WTC11 (cell line): ENCODE results near the gene PIGQ. TPM values are rescaled to one million over a fixed set of nuclear protein-coding genes. Genes with fewer than 3 reads are reported as not detected.

Experiments used
- ATAC-seq: fragments of 200-7000 bp; cut with Tn5 transposase; 2 replicates; pipeline ENCODE4 v1.10.0; 2021; ENCODE audit warnings: mild to moderate bottlenecking, moderate library complexity
- CTCF ChIA-PET: fragments of 300-600 bp; sonication (Branson Sonifier 250); formaldehyde crosslinking; loops from one replicate; lab custom pipeline; 2021; ENCODE audit warnings: antibody characterized with exemption; lab: Charles Lee
- POLR2A ChIA-PET: fragments of 350-600 bp; sonication (Branson Sonifier 250); formaldehyde crosslinking; loops from one replicate; lab custom pipeline; 2021; ENCODE audit warnings: antibody characterized with exemption; lab: Charles Lee
- DNase-seq: peaks from one replicate; pipeline ENCODE4 v3.0.0; 2021; ENCODE audit warnings: low spot score
- H3K27ac Mint-ChIP-seq: 2 replicates; pipeline ENCODE4 v1.8.0; 2021; ENCODE audit warnings: mixed read lengths
- H3K27me3 Mint-ChIP-seq: 2 replicates; pipeline ENCODE4 v1.8.0; 2021; ENCODE audit warnings: low read depth, mild to moderate bottlenecking, moderate library complexity, mixed read lengths
- H3K36me3 Mint-ChIP-seq: 2 replicates; pipeline ENCODE4 v1.8.0; 2021; ENCODE audit warnings: mixed read lengths
- H3K4me1 Mint-ChIP-seq: 2 replicates; pipeline ENCODE4 v1.8.0; 2022; ENCODE audit warnings: mixed read lengths
- H3K4me3 Mint-ChIP-seq: 2 replicates; pipeline ENCODE4 v1.8.0; 2021; ENCODE audit warnings: mild to moderate bottlenecking, moderate library complexity, mixed read lengths
- H3K9me3 Mint-ChIP-seq: 2 replicates; pipeline ENCODE4 v1.8.0; 2021; ENCODE audit warnings: mixed read lengths
- ATF2 ChIP-seq: sonication (generic); formaldehyde crosslinking; IDR thresholded peaks from 2 replicates; pipeline ENCODE4 v1.8.1; 2022; ENCODE audit warnings: low read depth, missing genetic modification reagents, borderline replicate concordance
- CREB1 ChIP-seq: sonication (generic); formaldehyde crosslinking; IDR thresholded peaks from 2 replicates; pipeline ENCODE4 v1.8.0; 2023; ENCODE audit warnings: mild to moderate bottlenecking, missing genetic modification reagents
- CTCF ChIP-seq: fragments of 200-600 bp; IDR thresholded peaks from 2 replicates; pipeline ENCODE4 v1.8.0; 2022; ENCODE audit warnings: antibody characterized with exemption
- E2F5 ChIP-seq: sonication (generic); formaldehyde crosslinking; IDR thresholded peaks from 2 replicates; pipeline ENCODE4 v1.8.1; 2022; ENCODE audit warnings: mild to moderate bottlenecking, moderate library complexity, missing genetic modification reagents
- GTF2I ChIP-seq: fragments of 250-450 bp; sonication (Bioruptor Pico); conservative IDR thresholded peaks from 2 replicates; pipeline ENCODE4 v1.4.0; 2021; ENCODE audit warnings: mild to moderate bottlenecking
- RELA ChIP-seq: sonication (generic); formaldehyde crosslinking; IDR thresholded peaks from 2 replicates; pipeline ENCODE4 v1.8.1; 2022; ENCODE audit warnings: missing genetic modification reagents, mild to moderate bottlenecking, borderline replicate concordance
- TEAD4 ChIP-seq: sonication (generic); formaldehyde crosslinking; IDR thresholded peaks from 2 replicates; pipeline ENCODE4 v1.8.0; 2022; ENCODE audit warnings: mild to moderate bottlenecking, missing genetic modification reagents
- ZMAT4 ChIP-seq: fragments of 250-450 bp; sonication (Bioruptor Pico); IDR thresholded peaks from 2 replicates; pipeline ENCODE4 v1.9.0; 2021; ENCODE audit warnings: mild to moderate bottlenecking
- ZNF138 ChIP-seq: sonication (generic); formaldehyde crosslinking; conservative IDR thresholded peaks from 2 replicates; pipeline ENCODE4 v1.8.1; 2022; ENCODE audit warnings: mild to moderate bottlenecking, moderate library complexity, missing genetic modification reagents
- ZNF232 ChIP-seq: sonication (generic); formaldehyde crosslinking; IDR thresholded peaks from 2 replicates; pipeline ENCODE4 v1.8.0; 2022; ENCODE audit warnings: mild to moderate bottlenecking, missing genetic modification reagents
- ZNF281 ChIP-seq: sonication (generic); formaldehyde crosslinking; IDR thresholded peaks from 2 replicates; pipeline ENCODE4 v1.8.0; 2023; ENCODE audit warnings: mild to moderate bottlenecking, missing genetic modification reagents
- ZNF396 ChIP-seq: fragments of 250-450 bp; sonication (Bioruptor Pico); IDR thresholded peaks from 2 replicates; pipeline ENCODE4 v1.8.0; 2021; ENCODE audit warnings: mild to moderate bottlenecking, moderate library complexity, borderline replicate concordance
- ZNF532 ChIP-seq: fragments of 250-450 bp; sonication (Bioruptor Pico); IDR thresholded peaks from 2 replicates; pipeline ENCODE4 v1.9.0; 2021; ENCODE audit warnings: mild to moderate bottlenecking, borderline replicate concordance
- total RNA-seq: library from RNA; stranded (reverse); gene quantifications from 3 replicates; pipeline ENCODE4 v1.2.3, GENCODE V29; 2021

The PIGQ gene
- total RNA-seq, 1 experiment from 2014 or later = 63.7 TPM

GRCh38 chr16:530111-530817 is 39.5 kb upstream of the PIGQ start (continued):
- no peak for TF ChIP-seq ZNF532
- TF ChIP-seq, all 79 proteins: peak for 0

- no peaks in the 10 kb centered on the region for H3K9me3 Mint-ChIP-seq
- ATAC-seq = no peak
- H3K36me3 Mint-ChIP-seq = no peaks in the 10 kb centered on the region
- H3K27me3 Mint-ChIP-seq = no peaks in the 10 kb centered on the region
- ChIA-PET POLR2A (interaction anchor here (0.7 kb wide), 1 partner anchor 423 kb away, joined by 4 read pairs; no protein-coding TSS in a partner anchor), CTCF (interaction anchor here (0.6 to 1.8 kb wide), 3 partner anchors 11 to 51 kb away, joined by 3 to 6 read pairs (median 3); no protein-coding TSS in a partner anchor)
- no peak for DNase-seq
- H3K4me3 Mint-ChIP-seq = no peak overlapping the region
- H3K27ac Mint-ChIP-seq = no peak overlapping the region
- TF ChIP-seq ZNF396 (CRISPR knock-in tag) (no peak), ZMAT4 (CRISPR knock-in tag) (no peak), CREB1 (CRISPR knock-in tag) (no peak), ZNF232 (CRISPR knock-in tag) (no peak), ZNF138 (no peak), GTF2I (no peak), ZNF281 (CRISPR knock-in tag) (no peak), CTCF (no peak), TEAD4 (CRISPR knock-in tag) (no peak)
- peaks cover 12% of the 10 kb centered on the region for H3K4me1 Mint-ChIP-seq
Measured at GRCh38 chr16:531494-532125, 38.2 kb upstream of the PIGQ start.

- Mint-ChIP-seq H3K4me1 (peaks cover 10% of the 10 kb centered on the region), H3K36me3 (peaks cover 3% of the 10 kb centered on the region; the same call in 1 of the 2 replicates), H3K9me3 (no peaks in the 10 kb centered on the region), H3K27me3 (no peaks in the 10 kb centered on the region), H3K4me3 (no peak overlapping the region), H3K27ac (no peak overlapping the region)
- TF ChIP-seq CREB1 (CRISPR knock-in tag) (no peak), RELA (CRISPR knock-in tag) (no peak), E2F5 (CRISPR knock-in tag) (no peak), ATF2 (CRISPR knock-in tag) (no peak)
- DNase-seq (peak; percentile 52), ATAC-seq (peak; percentile 53)
- POLR2A ChIA-PET = interaction anchor here (0.6 to 1.0 kb wide), 2 partner anchors 181 to 481 kb away, joined by 3 to 4 read pairs; partner anchors contain the start of gene AXIN1
- CTCF ChIA-PET = interaction anchor here (0.6 to 1.9 kb wide), 6 partner anchors 10 to 127 kb away, joined by 3 to 11 read pairs (median 4); no protein-coding TSS in a partner anchor
Measured at GRCh38 chr16:533391-534123, 36.2 kb upstream of the PIGQ start.
